HEK293 (cell line): ENCODE measurements around the gene PALMD.

Source experiments
- INSM2 ChIP-seq: fragments of 450-650 bp; formaldehyde crosslinking; IDR thresholded peaks from 2 replicates; pipeline ENCODE4 v1.5.1; 2016; ENCODE audit warnings: missing biosample characterization, missing genetic modification characterization
- SP2 ChIP-seq: fragments of 450-650 bp; formaldehyde crosslinking; IDR thresholded peaks from 2 replicates; pipeline ENCODE4 v1.5.1; 2016; ENCODE audit warnings: missing biosample characterization, missing genetic modification characterization
- TSHZ1 ChIP-seq: fragments of 450-650 bp; formaldehyde crosslinking; IDR thresholded peaks from 2 replicates; pipeline ENCODE4 v1.5.1; 2016; ENCODE audit warnings: missing biosample characterization, missing genetic modification characterization, borderline replicate concordance
- ZBTB11 ChIP-seq: fragments of 450-650 bp; formaldehyde crosslinking; conservative IDR thresholded peaks from 2 replicates; pipeline ENCODE4 v1.5.1; 2016; ENCODE audit warnings: low read depth, missing biosample characterization, missing genetic modification characterization
- ZBTB17 ChIP-seq: fragments of 450-650 bp; formaldehyde crosslinking; IDR thresholded peaks from 2 replicates; pipeline ENCODE4 v1.5.1; 2016; ENCODE audit warnings: missing biosample characterization, missing genetic modification characterization
- ZNF202 ChIP-seq: fragments of 450-650 bp; formaldehyde crosslinking; IDR thresholded peaks from 2 replicates; pipeline ENCODE4 v1.5.1; 2016; ENCODE audit warnings: missing biosample characterization, missing genetic modification characterization, borderline replicate concordance
- ZNF24 ChIP-seq: fragments of 450-650 bp; formaldehyde crosslinking; IDR thresholded peaks from 2 replicates; pipeline ENCODE4 v1.5.1; 2016; ENCODE audit warnings: missing biosample characterization, missing genetic modification characterization
- ZNF280D ChIP-seq: fragments of 450-650 bp; formaldehyde crosslinking; IDR thresholded peaks from 2 replicates; pipeline ENCODE4 v1.5.1; 2016; ENCODE audit warnings: missing biosample characterization, missing genetic modification characterization
- ZNF501 ChIP-seq: fragments of 450-650 bp; formaldehyde crosslinking; IDR thresholded peaks from 2 replicates; pipeline ENCODE4 v1.5.1; 2016; ENCODE audit warnings: missing biosample characterization, missing genetic modification characterization
- ZNF513 ChIP-seq: fragments of 450-650 bp; IDR thresholded peaks from 2 replicates; pipeline ENCODE4 v1.5.1; 2018; ENCODE audit warnings: missing biosample characterization, missing genetic modification characterization
- ZNF518A ChIP-seq: fragments of 450-650 bp; formaldehyde crosslinking; conservative IDR thresholded peaks from 2 replicates; pipeline ENCODE4 v1.5.1; 2016; ENCODE audit warnings: low read depth, missing biosample characterization, missing genetic modification characterization
- ZNF521 ChIP-seq: fragments of 450-650 bp; formaldehyde crosslinking; IDR thresholded peaks from 2 replicates; pipeline ENCODE4 v1.5.1; 2017; ENCODE audit warnings: missing biosample characterization, mild to moderate bottlenecking, missing genetic modification characterization
- ZNF555 ChIP-seq: fragments of 450-650 bp; formaldehyde crosslinking; conservative IDR thresholded peaks from 2 replicates; pipeline ENCODE4 v1.5.1; 2017; ENCODE audit warnings: missing biosample characterization, mild to moderate bottlenecking, missing genetic modification characterization, inconsistent platforms
- ZNF639 ChIP-seq: fragments of 450-650 bp; formaldehyde crosslinking; IDR thresholded peaks from 2 replicates; pipeline ENCODE4 v1.5.1; 2016; ENCODE audit warnings: missing biosample characterization, missing genetic modification characterization
- ZNF843 ChIP-seq: fragments of 450-650 bp; formaldehyde crosslinking; IDR thresholded peaks from 2 replicates; pipeline ENCODE4 v1.5.1; 2016; ENCODE audit warnings: missing biosample characterization, missing genetic modification characterization
- ZXDB ChIP-seq: fragments of 450-650 bp; formaldehyde crosslinking; IDR thresholded peaks from 2 replicates; pipeline ENCODE4 v1.5.1; 2016; ENCODE audit warnings: missing biosample characterization, missing genetic modification characterization

PALMD gene

GRCh38 chr1:99682291-99682751 lies 36.4 kb downstream of the PALMD start (continued):
- TF ChIP-seq TSHZ1 (tag by site-specific recombination) = 0 out of 2 replicates have a peak, but pooled peaks have one; percentile 65
- TF ChIP-seq ZNF639 = peak; percentile 83; the same call in 1 of the 2 replicates
- 0 out of 2 replicates have a peak, but pooled peaks have one; percentile 44 for TF ChIP-seq ZNF518A (tag by site-specific recombination)
- TF ChIP-seq ZNF202 = no peak
- TF ChIP-seq ZBTB11 = no peak
- TF ChIP-seq ZXDB (tag by site-specific recombination) = peak; percentile 56; the same call in 1 of the 2 replicates
- no peak for TF ChIP-seq ZNF521
- 0 out of 2 replicates have a peak, but pooled peaks have one; percentile 16 for TF ChIP-seq SP2 (tag by site-specific recombination)
- peak; percentile 88 for TF ChIP-seq INSM2
- TF ChIP-seq ZNF513 (tag by site-specific recombination) = no peak
- TF ChIP-seq ZBTB17 (tag by site-specific recombination) = peak; percentile 47; the same call in 1 of the 2 replicates
- TF ChIP-seq ZNF24 (tag by site-specific recombination) = 0 out of 2 replicates have a peak, but pooled peaks have one; percentile 69
- TF ChIP-seq ZNF843 (tag by site-specific recombination) = peak; percentile 69; the same call in 1 of the 2 replicates
- TF ChIP-seq ZNF280D (tag by site-specific recombination) = no peak
- TF ChIP-seq ZNF555 (tag by site-specific recombination) = no peak
- no peak for TF ChIP-seq ZNF501 (tag by site-specific recombination)
